Spleen (tissue), 11 donors: ENCODE results near the gene CLEC4E. TPM values are rescaled to one million over a fixed set of nuclear protein-coding genes. Genes with fewer than 3 reads are reported as not detected.
"Not testable (repeated sequence)": the region's sequence is repeated elsewhere in the genome, so short reads cannot be mapped to it uniquely, and the experiment has no call there.

Source experiments
- DNase-seq: peaks from one replicate; pipeline ENCODE4 v3.0.0-alpha.2; 2020
- H3K27ac ChIP-seq, 8 donors: fragments of 200-600 bp; sonication (generic) in 7 of 8; 1 replicate in 4 of 8; 2 replicates in 4 of 8; pipeline versions ENCODE4 v1.5.0 to v1.8.0; 2016 to 2021; ENCODE audit warnings: inconsistent platforms in 4 of 8, mild to moderate bottlenecking in 4 of 8, moderate library complexity in 1 of 8
- H3K27me3 ChIP-seq, 7 donors: fragments of 200-600 bp; sonication (generic) in 6 of 7; replicated peaks in 1 of 7; 1 replicate in 4 of 7; 2 replicates in 3 of 7; pipeline versions ENCODE4 v1.5.0 to v1.8.0; 2016 to 2021; ENCODE audit warnings: inconsistent platforms in 3 of 7, mild to moderate bottlenecking in 1 of 7
- H3K36me3 ChIP-seq, 6 donors: fragments of 200-600 bp; sonication (generic) in 5 of 6; 1 replicate in 4 of 6; 2 replicates in 2 of 6; pipeline versions ENCODE4 v1.5.0 to v1.8.0; 2016 to 2021; ENCODE audit warnings: inconsistent platforms in 2 of 6
- H3K4me1 ChIP-seq, 6 donors: fragments of 200-600 bp; sonication (generic) in 5 of 6; 1 replicate in 3 of 6; 2 replicates in 3 of 6; pipeline versions ENCODE4 v1.5.0 to v1.8.0; 2016 to 2021; ENCODE audit warnings: inconsistent platforms in 3 of 6
- H3K4me3 ChIP-seq, 8 donors: fragments of 200-600 bp; sonication (generic) in 7 of 8; 1 replicate in 4 of 8; 2 replicates in 4 of 8; pipeline versions ENCODE4 v1.5.0 to v1.8.0; 2016 to 2021; ENCODE audit warnings: inconsistent platforms in 4 of 8, mild to moderate bottlenecking in 4 of 8, moderate library complexity in 2 of 8
- H3K9me3 ChIP-seq, 8 donors: fragments of 200-600 bp; sonication (generic) in 7 of 8; 1 replicate in 4 of 8; 2 replicates in 4 of 8; pipeline versions ENCODE4 v1.5.0 to v1.8.0; 2016 to 2021; ENCODE audit warnings: inconsistent platforms in 4 of 8
- CTCF ChIP-seq, 11 experiments: fragments of 200-600 bp in 7 of 11; fragments of 450-650 bp in 4 of 11; sonication (generic) in 4 of 11; IDR thresholded peaks in 8 of 11; conservative IDR thresholded peaks in 3 of 11; 1 replicate in 7 of 11; 2 replicates in 4 of 11; pipeline versions ENCODE4 v1.4.0 to v1.8.0; 2016 to 2021; ENCODE audit warnings: antibody characterized with exemption in 11 of 11, inconsistent platforms in 4 of 11, mild to moderate bottlenecking in 1 of 11
- POLR2A ChIP-seq, 3 donors: fragments of 450-650 bp; IDR thresholded peaks; one replicate each; pipeline ENCODE4 v1.5.1; 2017; ENCODE audit warnings: antibody characterized with exemption in 3 of 3, mild to moderate bottlenecking in 1 of 3
- POLR2AphosphoS5 ChIP-seq, 3 donors: sonication (generic); formaldehyde crosslinking; IDR thresholded peaks; one replicate each; pipeline ENCODE4 v1.5.1; 2017; ENCODE audit warnings: antibody characterized with exemption in 3 of 3
- WGBS, 5 donors: extraction: QIAGEN DNeasy Blood & Tissue Kit in 3 of 5; methylation state at CpG; one replicate each; pipeline versions ENCODE4 v1.1.5 to v1.1.7; 2013 to 2018; 5-methylcytosine and 5-hydroxymethylcytosine counted together
- intact Hi-C: fragments of 100-400 bp; cut with DNase I; formaldehyde crosslinking; loops from one replicate; pipeline ENCODE4 v1.15.0; 2023; ENCODE audit warnings: low total_unique reads
- polyA plus RNA-seq, 3 donors: library from polyadenylated mRNA; stranded (reverse); fragments of 200-250 nt; gene quantifications; one replicate each; pipeline ENCODE4 v1.2.1, GENCODE V29; 2013
- total RNA-seq, 7 donors: library from RNA; depleted of rRNA in 3 of 7; stranded (reverse); fragments of >200 nt in 3 of 7; fragmentation: NEBNext Ultra II Directional in 4 of 7; extraction: Animal tissue kit (Norgen Biotek cat#: 25700) in 4 of 7; gene quantifications; one replicate each; pipeline versions ENCODE4 v1.1.0 to v1.2.1, GENCODE V29; 2016 to 2021
- donor health status: healthy with polysubstance abuse.
- donor health status: DM: no; HTN: no; CAD: no; lungs with moderate emphysema.
- donor health status: DM: no; HTN: no; CAD: no.
- donor health status: Bipolar disorder and iron deficiency.
- donor health status: healthy.
- donor health status: DM: no; HTN: no; CAD: no.
- donor health status: DM: yes; HTN: yes; CAD: no.

Gene CLEC4E
- total and polyA plus RNA-seq, 10 donors = 7.4 to 55.0 (median 25.5) TPM

GRCh38 chr12:8501720-8502119, 39.0 kb downstream of the CLEC4E start:
- Histone ChIP-seq H3K4me3 (no peak overlapping the region), H3K27me3 (peaks cover 0 to 15% (median 0%) of the 10 kb centered on the region in 7 donors), H3K27ac (peak overlapping the region in 5 of 8 donors; percentile 24 to 77 (median 44)), H3K9me3 (no peaks in the 10 kb centered on the region), H3K4me1 (peaks cover 0 to 27% (median 0%) of the 10 kb centered on the region in 6 donors), H3K36me3 (no peaks in the 10 kb centered on the region)
- intact Hi-C loops = no loop called here
- no peak for DNase-seq
- WGBS, 5 donors = 39 to 57% (median 46%) methylated on average over 3 of the region's 3 CpGs
- TF ChIP-seq POLR2AphosphoS5 (IDR thresholded peaks at IDR 0.05) (no peak), CTCF (IDR thresholded peaks at IDR 0.05 in 8 of 11, conservative IDR thresholded peaks at IDR 0.05 in 3 of 11) (no peak), POLR2A (IDR thresholded peaks at IDR 0.05) (no peak)

- TF ChIP-seq CTCF (IDR thresholded peaks at IDR 0.05 in 8 of 11, conservative IDR thresholded peaks at IDR 0.05 in 3 of 11) (peak in 1 of 11 experiments; percentile 17), POLR2AphosphoS5 (IDR thresholded peaks at IDR 0.05) (no peak), POLR2A (IDR thresholded peaks at IDR 0.05) (no peak)
- no peak for DNase-seq
- WGBS, 5 donors = 51 to 59% (median 57%) methylated on average over 4 of the region's 4 CpGs
- Histone ChIP-seq H3K4me3 (no peak overlapping the region), H3K9me3 (no peaks in the 10 kb centered on the region), H3K36me3 (no peaks in the 10 kb centered on the region), H3K27me3 (peaks cover 0 to 26% (median 0%) of the 10 kb centered on the region in 7 donors), H3K4me1 (peaks cover 0 to 27% (median 0%) of the 10 kb centered on the region in 6 donors), H3K27ac (no peak overlapping the region)
- intact Hi-C loops = no loop called here
These were observed 41.1 kb downstream of the CLEC4E start for GRCh38 chr12:8499616-8500015.

- H3K36me3 ChIP-seq, H3K9me3 ChIP-seq, H3K4me3 ChIP-seq, H3K27ac ChIP-seq, intact Hi-C loops: not testable (repeated sequence)
- peaks cover 0 to 37% (median 11%) of the 10 kb centered on the region in 6 donors for H3K4me1 ChIP-seq
- DNase-seq = peak; percentile 28
- peaks cover 0 to 26% (median 0%) of the 10 kb centered on the region in 7 donors for H3K27me3 ChIP-seq
- WGBS, 5 donors = 31 to 57% (median 46%) methylated on average over 7 of the region's 7 CpGs
These were observed 44.6 kb downstream of the CLEC4E start for GRCh38 chr12:8496074-8496473.

GRCh38 chr12:8495671-8496070, 45.0 kb downstream of the CLEC4E start:
- intact Hi-C loops = not testable (repeated sequence)

GRCh38 chr12:8493084-8493483, 47.6 kb downstream of the CLEC4E start:
- Histone ChIP-seq H3K27me3 (peaks cover 0 to 23% (median 0%) of the 10 kb centered on the region in 7 donors), H3K4me1 (peaks cover 0 to 28% (median 11%) of the 10 kb centered on the region in 6 donors), H3K9me3 (peaks cover 0 to 3% (median 0%) of the 10 kb centered on the region in 8 donors), H3K36me3 (no peaks in the 10 kb centered on the region), H3K4me3 (peak overlapping the region in 1 of 8 donors; percentile 6), H3K27ac (peak overlapping the region in 7 of 8 donors; percentile 49 to 83 (median 79))
- intact Hi-C loops = no loop called here
- no peak for DNase-seq
- TF ChIP-seq POLR2AphosphoS5 (IDR thresholded peaks at IDR 0.05) (peak in 1 of 3 donors; percentile 66), CTCF (IDR thresholded peaks at IDR 0.05 in 8 of 11, conservative IDR thresholded peaks at IDR 0.05 in 3 of 11) (no peak)
- 9 to 29% (median 13%) methylated on average over 1 to 2 of the region's 2 CpGs for WGBS, 5 donors

More at GRCh38 chr12:8495671-8496070, 45.0 kb downstream of the CLEC4E start:
- peak; percentile 32 for DNase-seq
- H3K27ac ChIP-seq, H3K9me3 ChIP-seq, H3K36me3 ChIP-seq, H3K4me3 ChIP-seq: not testable (repeated sequence)
- peaks cover 0 to 26% (median 0%) of the 10 kb centered on the region in 7 donors for H3K27me3 ChIP-seq
- peaks cover 0 to 37% (median 11%) of the 10 kb centered on the region in 6 donors for H3K4me1 ChIP-seq
- 80 to 93% (median 89%) methylated on average over 4 of the region's 4 CpGs for WGBS, 5 donors
